ENCODE results near the gene POGLUT3. TPM values are rescaled to one million over a fixed set of nuclear protein-coding genes. Genes with fewer than 3 reads are reported as not detected.

POGLUT3 gene
- polyA plus RNA-seq, 2 of the 4 experiments (the other 2 are of a cell fraction): 15.3 to 22.6 TPM

- ChIA-PET POLR2A (no interaction called here), CTCF (interaction anchor here (1.6 kb wide), 1 partner anchor 155 kb away, joined by 5 read pairs; no protein-coding TSS in a partner anchor)
- DNase-seq (ENCODE audit: low read depth in 1 of 2, low spot score in 1 of 2) (no peak), ATAC-seq (no peak), FAIRE-seq (no peak)
- no peaks in the 10 kb centered on the region for H3K9me3 ChIP-seq
- WGBS (ENCODE audit: missing lambda C conversion rate): 82% methylated on average over 3 of the region's 3 CpGs
- H3K4me3 ChIP-seq: no peak overlapping the region
- no peak overlapping the region for H3K4me2 ChIP-seq
- no peak overlapping the region for H3K27ac ChIP-seq
- no peak for TF ChIP-seq FOXS1 (CRISPR knock-in tag; IDR thresholded peaks at IDR 0.05)
- no peak for TF ChIP-seq EP300 (IDR thresholded peaks at IDR 0.05)
- no peak for TF ChIP-seq RARB (CRISPR knock-in tag; IDR thresholded peaks at IDR 0.05)
- no peaks in the 10 kb centered on the region for H3K4me1 ChIP-seq
Observed at GRCh38 chr11:108491936-108492335, 6.2 kb downstream of the POGLUT3 start.

GRCh38 chr11:108486828-108487227, 11.4 kb downstream of the POGLUT3 start:
- DNase-seq (ENCODE audit: low read depth in 1 of 2, low spot score in 1 of 2): no peak
- no peak for FAIRE-seq
- TF ChIP-seq FOXS1 (CRISPR knock-in tag; IDR thresholded peaks at IDR 0.05): no peak
- no peak for TF ChIP-seq MAFK (IDR thresholded peaks at IDR 0.05; ENCODE audit: partially characterized antibody)
- no peak for TF ChIP-seq USF2 (IDR thresholded peaks at IDR 0.05)
- no peak for TF ChIP-seq HOXB5 (CRISPR knock-in tag; IDR thresholded peaks at IDR 0.05)
- TF ChIP-seq EP300 (IDR thresholded peaks at IDR 0.05): no peak
- TF ChIP-seq HES2 (IDR thresholded peaks at IDR 0.05): no peak
- TF ChIP-seq JUNB (IDR thresholded peaks at IDR 0.05): no peak
- TF ChIP-seq CBX8 (IDR thresholded peaks at IDR 0.05): no peak
- no peak for TF ChIP-seq BHLHE40 (IDR thresholded peaks at IDR 0.05; ENCODE audit: low read depth, low read length)
- no peak for TF ChIP-seq E2F6 (IDR thresholded peaks at IDR 0.05; ENCODE audit: borderline replicate concordance, low read depth)
- TF ChIP-seq REST (IDR thresholded peaks at IDR 0.05): no peak
- no peak for TF ChIP-seq RFX5 (IDR thresholded peaks at IDR 0.05)
- TF ChIP-seq ESRRA (IDR thresholded peaks at IDR 0.05; ENCODE audit: borderline replicate concordance, low read length): no peak
- no peak for TF ChIP-seq MAZ (IDR thresholded peaks at IDR 0.05; ENCODE audit: borderline replicate concordance, low read depth, low read length)
- TF ChIP-seq POLR2A (IDR thresholded peaks at IDR 0.05; ENCODE audit: low read length): no peak
- no peak for TF ChIP-seq BCL3 (IDR thresholded peaks at IDR 0.05)
- no peak for TF ChIP-seq KDM5A (IDR thresholded peaks at IDR 0.05)
- TF ChIP-seq FOSL2 (IDR thresholded peaks at IDR 0.05): no peak
- no peak for TF ChIP-seq FOSL2 (CRISPR knock-in tag; IDR thresholded peaks at IDR 0.05)
- no peak for TF ChIP-seq GATA3 (IDR thresholded peaks at IDR 0.05; ENCODE audit: borderline replicate concordance)
- POLR2A ChIA-PET: no interaction called here
- Histone ChIP-seq H3K4me2 (no peak overlapping the region), H3K4me1 (no peaks in the 10 kb centered on the region), H3K9me3 (no peaks in the 10 kb centered on the region), H3K27ac (no peak overlapping the region), H3K4me3 (no peak overlapping the region)
- CTCF ChIA-PET: no interaction called here
- ATAC-seq: no peak
- 89% methylated on average over 3 of the region's 3 CpGs for WGBS (ENCODE audit: missing lambda C conversion rate)

Measured in A549 (cell line).